Endothelial cell of umbilical vein (primary cell): ENCODE measurements around the gene CHRNA3. TPM values are rescaled to one million over a fixed set of nuclear protein-coding genes. Genes with fewer than 3 reads are reported as not detected.

Experiments used
- BruUV-seq: library from RNA; stranded (reverse); fragments of 400-500 nt; replicated peaks from 2 replicates; lab custom pipeline; 2021; lab: Mats Ljungman, UMichigan
- CTCF ChIA-PET: fragments of 300-600, 350-600 bp; sonication (Branson Sonifier 250); formaldehyde crosslinking; loops from one replicate; lab custom pipeline; 2021; ENCODE audit warnings: antibody characterized with exemption, inconsistent platforms; lab: Charles Lee
- POLR2A ChIA-PET: fragments of 300-600, 350-600 bp; sonication (Branson Sonifier 250); formaldehyde crosslinking; loops from one replicate; lab custom pipeline; 2021; ENCODE audit warnings: antibody characterized with exemption, inconsistent platforms; lab: Charles Lee
- DNase-seq: peaks from one replicate; pipeline ENCODE4 v3.0.0-alpha.2; 2011; ENCODE audit warnings: low read depth, low spot score
- FAIRE-seq: peaks from 2 replicates; lab custom pipeline; 2011; peaks lifted over from hg19 to GRCh38; lab: Jason Lieb, UNC
- H2AFZ ChIP-seq: 2 replicates; pipeline ENCODE4 v1.6.0; 2012; ENCODE audit warnings: low read depth, low read length, control low read depth, inconsistent platforms
- H3K27ac ChIP-seq: 2 replicates; pipeline ENCODE4 v1.5.1; 2011; ENCODE audit warnings: low read depth, mild to moderate bottlenecking, control low read depth, low read length, moderate library complexity; ENCODE audit not compliant: insufficient read depth
- H3K27me3 ChIP-seq, 2 experiments: 2 replicates each; pipeline versions ENCODE4 v1.6.0 to v1.6.1; 2011; ENCODE audit warnings: low read length in 2 of 2, mixed read lengths in 1 of 2; ENCODE audit not compliant: control insufficient read depth in 2 of 2, insufficient read depth in 2 of 2
- H3K36me3 ChIP-seq, 2 experiments: 2 replicates in 1 of 2; 3 replicates in 1 of 2; pipeline ENCODE4 v1.5.1; 2011; ENCODE audit warnings: low read length in 2 of 2, mild to moderate bottlenecking in 1 of 2, moderate library complexity in 1 of 2; ENCODE audit not compliant: control insufficient read depth in 2 of 2, insufficient read depth in 2 of 2; ENCODE audit errors: extremely low read depth in 1 of 2
- H3K4me1 ChIP-seq: 3 replicates; pipeline ENCODE4 v1.5.1; 2011; ENCODE audit warnings: mild to moderate bottlenecking, low read length; ENCODE audit not compliant: control insufficient read depth, insufficient read depth; ENCODE audit errors: extremely low read depth
- H3K4me2 ChIP-seq: 2 replicates; pipeline ENCODE4 v1.6.1; 2011; ENCODE audit warnings: low read length, control low read depth, mixed read lengths; ENCODE audit not compliant: insufficient read depth
- H3K4me3 ChIP-seq, 3 experiments: fragments of 200-600 bp in 1 of 3; sonication (generic), shearing (Covaris generic) in 1 of 3; replicated peaks in 1 of 3; 2 replicates each; pipeline ENCODE4 v1.5.1; 2011 to 2016; ENCODE audit warnings: control low read depth in 3 of 3, low read length in 3 of 3, mild to moderate bottlenecking in 2 of 3, inconsistent platforms in 1 of 3, low read depth in 1 of 3, moderate library complexity in 1 of 3; ENCODE audit not compliant: insufficient read depth in 1 of 3
- H3K79me2 ChIP-seq: 2 replicates; pipeline ENCODE4 v1.6.0; 2012; ENCODE audit warnings: low read length, inconsistent platforms; ENCODE audit not compliant: control insufficient read depth, insufficient read depth
- H3K9ac ChIP-seq: replicated peaks from 2 replicates; pipeline ENCODE3; 2011; ENCODE audit warnings: low read length, control low read depth; ENCODE audit not compliant: insufficient read depth; ENCODE audit errors: extremely low read depth
- H3K9me1 ChIP-seq: replicated peaks from 3 replicates; pipeline ENCODE4 v1.6.0; 2011; ENCODE audit warnings: mild to moderate bottlenecking, low read length; ENCODE audit not compliant: control insufficient read depth, insufficient read depth; ENCODE audit errors: extremely low read depth
- H3K9me3 ChIP-seq: replicated peaks from 2 replicates; pipeline ENCODE4 v1.5.1; 2012; ENCODE audit warnings: low read length, inconsistent platforms; ENCODE audit not compliant: control insufficient read depth, insufficient read depth
- H4K20me1 ChIP-seq: replicated peaks from 2 replicates; pipeline ENCODE3; 2011; ENCODE audit warnings: mild to moderate bottlenecking, low read length; ENCODE audit not compliant: control insufficient read depth, insufficient read depth; ENCODE audit errors: extremely low read depth
- EZH2 ChIP-seq: IDR thresholded peaks from 2 replicates; pipeline ENCODE4 v1.6.1; 2012; ENCODE audit warnings: borderline replicate concordance, low read depth, mild to moderate bottlenecking, moderate library complexity, low read length, inconsistent platforms; ENCODE audit not compliant: severe bottlenecking
- FOS ChIP-seq: IDR thresholded peaks from 2 replicates; pipeline ENCODE4 v1.6.1; 2011; ENCODE audit warnings: mild to moderate bottlenecking, low read length, moderate library complexity, borderline replicate concordance; ENCODE audit not compliant: insufficient read depth
- JUN ChIP-seq: IDR thresholded peaks from 2 replicates; pipeline ENCODE4 v1.6.1; 2011; ENCODE audit warnings: borderline replicate concordance, low read depth; ENCODE audit not compliant: insufficient read length, insufficient read depth
- MYC ChIP-seq: IDR thresholded peaks from one replicate; pipeline ENCODE4 v1.6.1; 2011; ENCODE audit warnings: mild to moderate bottlenecking, low read depth, low read length
- POLR2A ChIP-seq: IDR thresholded peaks from 2 replicates; pipeline ENCODE4 v1.6.1; 2012; ENCODE audit warnings: low read depth, mild to moderate bottlenecking, control low read depth, low read length
- dilution Hi-C: fragments of 300-500 bp; cut with MboI; formaldehyde crosslinking; loops from one replicate; pipeline ENCODE4 v1.15.0; 2019; ENCODE audit warnings: low sequenced_read_pairs; ENCODE audit not compliant: extremely low pct_ligation_motif_present
- intact Hi-C: fragments of 100-400 bp; cut with micrococcal nuclease; formaldehyde crosslinking; loops from one replicate; pipeline ENCODE4 v1.10.0; 2022
- polyA plus RNA-seq, 4 experiments: library from polyadenylated mRNA; depleted of rRNA in 3 of 4; stranded (reverse) in 3 of 4; unstranded in 1 of 4; fragments of >200 nt; gene quantifications; 2 replicates each; pipeline versions ENCODE4 v1.2.1 to v1.2.3, GENCODE V29; 2011 to 2012; ENCODE audit warnings: missing spikeins in 1 of 4
- total RNA-seq: library from RNA; stranded (reverse); gene quantifications from 2 replicates; pipeline ENCODE4 v1.2.3, GENCODE V29; 2021
- TF ChIP-seq, protein P1 (sequence below), 2 donors: IDR thresholded peaks; 1 replicate in 1 of 2; 2 replicates in 1 of 2; pipeline ENCODE4 v1.5.1; 2011; ENCODE audit warnings: low read length in 2 of 2, mild to moderate bottlenecking in 2 of 2, moderate library complexity in 2 of 2, control low read depth in 1 of 2, inconsistent platforms in 1 of 2, low read depth in 1 of 2; ENCODE audit not compliant: insufficient read depth in 1 of 2; ENCODE audit errors: extremely low read depth in 1 of 2
- TF ChIP-seq, protein P2 (sequence below): IDR thresholded peaks from 2 replicates; pipeline ENCODE4 v1.6.1; 2011; ENCODE audit not compliant: insufficient read depth, insufficient read length

CHRNA3 gene
- total and polyA plus RNA-seq, 2 donors (not counting 3 experiments of a cell fraction or from before 2014, with no cell fraction given): not detected

DNA sequence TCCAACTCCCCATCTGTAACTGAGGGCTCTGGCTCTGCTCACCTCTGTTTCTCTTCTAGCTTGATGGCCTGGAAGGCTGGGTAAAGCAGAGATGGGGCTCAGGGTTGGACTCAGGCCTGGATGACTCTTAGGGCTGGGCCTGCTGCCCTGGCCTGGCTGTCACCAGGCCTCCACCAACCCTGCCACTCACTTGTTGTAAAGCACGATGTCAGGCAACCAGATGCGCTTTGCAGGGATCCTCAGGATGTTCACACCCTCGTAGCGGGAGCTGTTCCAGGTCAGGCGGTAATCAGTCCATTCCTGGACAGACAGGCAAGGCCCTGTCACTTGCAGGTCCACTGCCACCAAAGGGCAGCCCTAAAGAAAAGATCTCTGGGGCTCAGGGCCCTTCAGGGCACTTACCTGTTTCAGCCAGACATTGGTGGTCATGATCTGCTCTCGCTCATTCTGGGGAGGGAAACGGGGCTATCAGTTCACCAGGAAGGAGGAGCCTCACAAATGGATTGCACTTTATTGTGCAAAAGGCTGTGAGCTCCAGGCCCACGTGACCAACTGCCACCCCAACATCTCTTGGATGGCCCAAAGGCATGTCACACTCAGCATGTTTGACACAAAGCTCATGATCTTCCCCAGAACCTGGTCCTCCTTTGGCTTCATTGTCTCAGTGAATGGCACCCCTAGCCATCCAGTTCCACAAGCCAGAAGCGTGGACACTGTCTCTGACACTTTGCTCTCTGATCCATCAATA lies 10.3 kb upstream of the CHRNA3 start:
- TF ChIP-seq, protein P1, sequence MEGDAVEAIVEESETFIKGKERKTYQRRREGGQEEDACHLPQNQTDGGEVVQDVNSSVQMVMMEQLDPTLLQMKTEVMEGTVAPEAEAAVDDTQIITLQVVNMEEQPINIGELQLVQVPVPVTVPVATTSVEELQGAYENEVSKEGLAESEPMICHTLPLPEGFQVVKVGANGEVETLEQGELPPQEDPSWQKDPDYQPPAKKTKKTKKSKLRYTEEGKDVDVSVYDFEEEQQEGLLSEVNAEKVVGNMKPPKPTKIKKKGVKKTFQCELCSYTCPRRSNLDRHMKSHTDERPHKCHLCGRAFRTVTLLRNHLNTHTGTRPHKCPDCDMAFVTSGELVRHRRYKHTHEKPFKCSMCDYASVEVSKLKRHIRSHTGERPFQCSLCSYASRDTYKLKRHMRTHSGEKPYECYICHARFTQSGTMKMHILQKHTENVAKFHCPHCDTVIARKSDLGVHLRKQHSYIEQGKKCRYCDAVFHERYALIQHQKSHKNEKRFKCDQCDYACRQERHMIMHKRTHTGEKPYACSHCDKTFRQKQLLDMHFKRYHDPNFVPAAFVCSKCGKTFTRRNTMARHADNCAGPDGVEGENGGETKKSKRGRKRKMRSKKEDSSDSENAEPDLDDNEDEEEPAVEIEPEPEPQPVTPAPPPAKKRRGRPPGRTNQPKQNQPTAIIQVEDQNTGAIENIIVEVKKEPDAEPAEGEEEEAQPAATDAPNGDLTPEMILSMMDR (IDR thresholded peaks at IDR 0.05; ENCODE audit: extremely low read depth in 1 of 2, insufficient read depth in 1 of 2, low read depth in 1 of 2, low read length in 2 of 2): no peak
- TF ChIP-seq JUN (no peak), MYC (no peak), FOS (no peak), POLR2A (no peak), EZH2 (no peak)
- TF ChIP-seq, protein P2, sequence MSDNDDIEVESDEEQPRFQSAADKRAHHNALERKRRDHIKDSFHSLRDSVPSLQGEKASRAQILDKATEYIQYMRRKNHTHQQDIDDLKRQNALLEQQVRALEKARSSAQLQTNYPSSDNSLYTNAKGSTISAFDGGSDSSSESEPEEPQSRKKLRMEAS: no peak
- BruUV-seq: no TSS peak
- intact Hi-C loops: no loop called here
- ChIA-PET POLR2A (no interaction called here), CTCF (interaction anchor here (1.1 to 1.3 kb wide), 4 partner anchors 8 to 109 kb away, joined by 3 to 6 read pairs (median 4); no protein-coding TSS in a partner anchor)
- Histone ChIP-seq H3K9me3 (no peaks in the 10 kb centered on the region), H3K36me3 (no peaks in the 10 kb centered on the region), H3K4me1 (no peaks in the 10 kb centered on the region), H3K79me2 (no peaks in the 10 kb centered on the region), H3K4me3 (no peak overlapping the region), H3K4me2 (no peak overlapping the region), H3K9ac (no peak overlapping the region), H2AFZ (no peak overlapping the region), H4K20me1 (no peaks in the 10 kb centered on the region), H3K27me3 (peaks cover 5 to 9% of the 10 kb centered on the region in 2 experiments), H3K27ac (no peak overlapping the region), H3K9me1 (no peaks in the 10 kb centered on the region)
- FAIRE-seq (no peak), DNase-seq (no peak)
- dilution Hi-C loops: no loop called here
